CD4-positive, alpha-beta T cell (primary cell): ENCODE measurements around the gene SCAMP5. TPM values are rescaled to one million over a fixed set of nuclear protein-coding genes. Genes with fewer than 3 reads are reported as not detected.

ENCODE experiments used
- ATAC-seq: fragments of 200-7000 bp; cut with Tn5 transposase; one replicate; pipeline ENCODE4 v1.10.0; 2022; ENCODE audit warnings: mild to moderate bottlenecking; ENCODE audit not compliant: poor library complexity
- CTCF ChIA-PET: fragments of 350-600 bp; sonication (Branson Sonifier 250); formaldehyde crosslinking; loops from one replicate; lab custom pipeline; 2021; ENCODE audit warnings: antibody characterized with exemption, inconsistent platforms; lab: Charles Lee
- POLR2A ChIA-PET: fragments of 350-600 bp; sonication (Branson Sonifier 250); formaldehyde crosslinking; loops from one replicate; lab custom pipeline; 2021; ENCODE audit warnings: antibody characterized with exemption, inconsistent platforms; lab: Charles Lee
- DNase-seq, 14 experiments: peaks; one replicate each; pipeline ENCODE4 v3.0.0-alpha.2; 2013 to 2020; ENCODE audit warnings: mixed read lengths in 2 of 14
- H3K27ac ChIP-seq, 2 donors: one replicate each; pipeline versions ENCODE4 v1.5.1 to v1.7.0; 2013; ENCODE audit warnings: low read length in 2 of 2, low read depth in 1 of 2, mild to moderate bottlenecking in 1 of 2
- H3K27me3 ChIP-seq, 2 experiments: 1 replicate in 1 of 2; 2 replicates in 1 of 2; pipeline versions ENCODE4 v1.6.1 to v1.7.0; 2013; ENCODE audit warnings: low read length in 2 of 2, control low read depth in 1 of 2, mild to moderate bottlenecking in 1 of 2, moderate library complexity in 1 of 2; ENCODE audit not compliant: insufficient read depth in 2 of 2, control insufficient read depth in 1 of 2
- H3K36me3 ChIP-seq: one replicate; pipeline ENCODE4 v1.6.1; 2013; ENCODE audit warnings: low read length, control low read depth; ENCODE audit not compliant: insufficient read depth
- H3K4me1 ChIP-seq: one replicate; pipeline ENCODE4 v1.6.1; 2013; ENCODE audit warnings: low read length, control low read depth; ENCODE audit not compliant: insufficient read depth
- H3K4me3 ChIP-seq: one replicate; pipeline ENCODE4 v1.5.1; 2013; ENCODE audit warnings: mild to moderate bottlenecking, low read length, moderate library complexity
- H3K9me3 ChIP-seq, 2 experiments: 1 replicate in 1 of 2; 2 replicates in 1 of 2; pipeline versions ENCODE4 v1.6.1 to v1.7.0; 2013; ENCODE audit warnings: low read length in 2 of 2, mild to moderate bottlenecking in 2 of 2, control low read depth in 1 of 2, moderate library complexity in 1 of 2; ENCODE audit not compliant: control insufficient read depth in 1 of 2, insufficient read depth in 1 of 2
- H3K27ac Mint-ChIP-seq: one replicate; pipeline ENCODE4 v1.8.0; 2020; ENCODE audit warnings: mixed read lengths
- H3K27me3 Mint-ChIP-seq: one replicate; pipeline ENCODE4 v1.8.0; 2021; ENCODE audit warnings: mixed read lengths
- H3K36me3 Mint-ChIP-seq: one replicate; pipeline ENCODE4 v1.8.0; 2021; ENCODE audit warnings: low read depth, mixed read lengths
- H3K4me1 Mint-ChIP-seq: one replicate; pipeline ENCODE4 v1.8.0; 2021; ENCODE audit warnings: low read depth, mixed read lengths
- H3K4me3 Mint-ChIP-seq: one replicate; pipeline ENCODE4 v1.8.0; 2020; ENCODE audit warnings: mild to moderate bottlenecking, mixed read lengths
- H3K9me3 Mint-ChIP-seq: one replicate; pipeline ENCODE4 v1.8.0; 2020; ENCODE audit warnings: mixed read lengths
- CTCF ChIP-seq: fragments of 200-600 bp; IDR thresholded peaks from one replicate; pipeline ENCODE4 v1.8.0; 2022; ENCODE audit warnings: antibody characterized with exemption, mild to moderate bottlenecking
- intact Hi-C, 2 experiments: fragments of 100-400 bp; cut with DNase I in 1 of 2; cut with micrococcal nuclease in 1 of 2; formaldehyde crosslinking; loops; one replicate each; pipeline versions ENCODE4 v1.15.1 to v1.9.0; 2023 to 2025; cut with DNase I, micrococcal nuclease
- total RNA-seq, 174 experiments: library from RNA in 2 of 174; stranded (reverse) in 2 of 174; gene quantifications; one replicate each; pipeline ENCODE4 v1.2.3 and lab custom pipeline; 2021 to 2026

SCAMP5 gene
- total RNA-seq, 2 experiments from 2014 or later = 5.7 to 6.4 TPM

- intact Hi-C loops = loop anchor here in 1 of 2 experiments (10.0 kb wide), 1 partner anchor 585 kb away; no protein-coding TSS in a partner anchor
- POLR2A ChIA-PET = no interaction called here
- H3K36me3 ChIP-seq = no peaks in the 10 kb centered on the region
- DNase-seq (no peak), ATAC-seq (no peak)
- peaks cover 37 to 38% of the 10 kb centered on the region in 2 experiments for H3K27me3 ChIP-seq
- no peak overlapping the region for H3K4me3 ChIP-seq
- no peaks in the 10 kb centered on the region for H3K9me3 Mint-ChIP-seq
- CTCF ChIA-PET = interaction anchor here (0.9 to 1.1 kb wide), 2 partner anchors 9 to 17 kb away, joined by 3 to 5 read pairs; no protein-coding TSS in a partner anchor
- H3K4me3 Mint-ChIP-seq = no peak overlapping the region
- H3K36me3 Mint-ChIP-seq = no peaks in the 10 kb centered on the region
- no peak for TF ChIP-seq CTCF
- H3K27ac Mint-ChIP-seq = no peak overlapping the region
- peaks cover 35% of the 10 kb centered on the region for H3K27me3 Mint-ChIP-seq
- peaks cover 41% of the 10 kb centered on the region for H3K4me1 ChIP-seq
- H3K27ac ChIP-seq = no peak overlapping the region
- peaks cover 21% of the 10 kb centered on the region for H3K4me1 Mint-ChIP-seq
- H3K9me3 ChIP-seq = peaks cover 0 to 13% of the 10 kb centered on the region in 2 experiments
These were observed 35.8 kb upstream of the SCAMP5 start for GRCh38 chr15:74959586-74959939.

GRCh38 chr15:74960286-74960685 lies 35.1 kb upstream of the SCAMP5 start:
- no peak for DNase-seq
- no peak for ATAC-seq
- CTCF ChIA-PET = interaction anchor here (0.9 kb wide), 1 partner anchor 18 kb away, joined by 3 read pairs; no protein-coding TSS in a partner anchor
- Mint-ChIP-seq H3K4me3 (no peak overlapping the region), H3K27ac (no peak overlapping the region), H3K36me3 (no peaks in the 10 kb centered on the region), H3K27me3 (peaks cover 35% of the 10 kb centered on the region), H3K4me1 (peaks cover 21% of the 10 kb centered on the region), H3K9me3 (no peaks in the 10 kb centered on the region)
- Histone ChIP-seq H3K36me3 (no peaks in the 10 kb centered on the region), H3K4me3 (no peak overlapping the region), H3K9me3 (peaks cover 0 to 13% of the 10 kb centered on the region in 2 experiments), H3K27ac (no peak overlapping the region), H3K4me1 (peaks cover 38% of the 10 kb centered on the region), H3K27me3 (peaks cover 31 to 37% of the 10 kb centered on the region in 2 experiments)
- intact Hi-C loops = no loop called here
- POLR2A ChIA-PET = no interaction called here
- no peak for TF ChIP-seq CTCF

GRCh38 chr15:74960995-74961588 lies 34.3 kb upstream of the SCAMP5 start:
- ChIA-PET CTCF (interaction anchor here (1.5 kb wide), 1 partner anchor 10 kb away, joined by 4 read pairs; no protein-coding TSS in a partner anchor), POLR2A (no interaction called here)

More at GRCh38 chr15:74960995-74961588, 34.3 kb upstream of the SCAMP5 start:
- Histone ChIP-seq H3K9me3 (peaks cover 0 to 13% of the 10 kb centered on the region in 2 experiments), H3K36me3 (no peaks in the 10 kb centered on the region), H3K27me3 (peaks cover 31 to 37% of the 10 kb centered on the region in 2 experiments), H3K4me1 (peaks cover 29% of the 10 kb centered on the region), H3K27ac (no peak overlapping the region), H3K4me3 (no peak overlapping the region)
- Mint-ChIP-seq H3K27me3 (peaks cover 35% of the 10 kb centered on the region), H3K4me1 (peaks cover 21% of the 10 kb centered on the region), H3K36me3 (no peaks in the 10 kb centered on the region), H3K4me3 (no peak overlapping the region), H3K9me3 (no peaks in the 10 kb centered on the region), H3K27ac (no peak overlapping the region)
- no peak for TF ChIP-seq CTCF
- intact Hi-C loops = no loop called here
- ATAC-seq (no peak), DNase-seq (no peak)
